Tibial nerve (tissue), 4 donors: Measurements from ENCODE around the gene OGFOD1. TPM values are rescaled to one million over a fixed set of nuclear protein-coding genes. Genes with fewer than 3 reads are reported as not detected.

Source experiments
- DNase-seq, 2 donors: peaks; one replicate each; pipeline ENCODE4 v3.0.0-alpha.2; 2019; ENCODE audit warnings: low spot score in 2 of 2
- H3K27ac ChIP-seq, 4 donors: fragments of 200-600 bp; sonication (generic) in 3 of 4; one replicate each; pipeline ENCODE4 v1.5.1; 2017 to 2019; ENCODE audit warnings: mild to moderate bottlenecking in 1 of 4
- H3K27me3 ChIP-seq, 2 donors: fragments of 200-600 bp; sonication (generic) in 1 of 2; one replicate each; pipeline versions ENCODE4 v1.5.1 to v1.6.0; 2017 to 2019
- H3K36me3 ChIP-seq, 3 donors: fragments of 200-600 bp; sonication (generic); one replicate each; pipeline ENCODE4 v1.5.1; 2018 to 2019
- H3K4me1 ChIP-seq, 4 donors: fragments of 200-600 bp; sonication (generic) in 3 of 4; one replicate each; pipeline ENCODE4 v1.5.1; 2017 to 2019
- H3K4me3 ChIP-seq, 4 donors: fragments of 200-600 bp; sonication (generic) in 3 of 4; one replicate each; pipeline ENCODE4 v1.5.1; 2017 to 2019; ENCODE audit warnings: mild to moderate bottlenecking in 1 of 4, moderate library complexity in 1 of 4
- H3K9me3 ChIP-seq, 4 donors: fragments of 200-600 bp; sonication (generic) in 3 of 4; one replicate each; pipeline ENCODE4 v1.5.1; 2017 to 2019
- EP300 ChIP-seq, 2 donors: sonication (generic); formaldehyde crosslinking; IDR thresholded peaks; one replicate each; pipeline ENCODE4 v1.6.1; 2017; ENCODE audit warnings: antibody characterized with exemption in 2 of 2, mild to moderate bottlenecking in 1 of 2
- POLR2A ChIP-seq, 2 donors: fragments of 450-650 bp; IDR thresholded peaks; one replicate each; pipeline ENCODE4 v1.6.1; 2017; ENCODE audit warnings: antibody characterized with exemption in 2 of 2, mild to moderate bottlenecking in 2 of 2, moderate library complexity in 2 of 2
- WGBS, 2 donors: methylation state at CpG; one replicate each; pipeline ENCODE4 v1.1.5; 2018; 5-methylcytosine and 5-hydroxymethylcytosine counted together
- total RNA-seq, 4 donors: library from RNA; depleted of rRNA; stranded (reverse); fragments of >200 nt; gene quantifications; one replicate each; pipeline ENCODE4 v1.1.0, GENCODE V29; 2016
- TF ChIP-seq, protein P1 (sequence below), 5 experiments: fragments of 200-600 bp in 3 of 5; fragments of 450-650 bp in 2 of 5; sonication (generic) in 3 of 5; IDR thresholded peaks; one replicate each; pipeline ENCODE4 v1.5.1; 2016 to 2019; ENCODE audit warnings: antibody characterized with exemption in 5 of 5, mild to moderate bottlenecking in 3 of 5, moderate library complexity in 2 of 5

The OGFOD1 gene
- total RNA-seq, 4 donors from 2014 or later, result 28.8 to 39.6 (median 35.6) TPM

DNA sequence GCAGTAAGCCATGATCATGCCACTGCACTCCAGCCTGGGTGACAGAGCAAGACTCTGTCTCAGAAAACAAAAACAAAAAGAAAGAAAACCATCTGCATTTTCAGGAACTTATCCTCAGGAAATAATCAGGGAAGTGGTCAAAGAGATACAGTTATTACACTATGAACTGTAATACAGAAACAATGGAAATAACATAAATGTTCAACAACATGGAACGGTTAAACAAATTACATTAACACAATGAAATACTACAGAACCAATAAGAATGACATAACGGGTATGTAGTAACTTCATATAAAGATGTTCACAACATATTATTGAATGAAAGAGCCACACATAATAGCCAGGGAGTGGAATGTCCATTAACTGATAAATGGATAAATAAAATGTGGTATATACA is 61.7 kb downstream of the OGFOD1 start:
- Histone ChIP-seq H3K4me1 (peaks cover 0 to 78% (median 7%) of the 10 kb centered on the region in 4 donors), H3K27ac (peak overlapping the region in 2 of 4 donors; percentile 97 to 98), H3K9me3 (no peaks in the 10 kb centered on the region), H3K27me3 (no peaks in the 10 kb centered on the region), H3K36me3 (peaks cover 3 to 48% (median 11%) of the 10 kb centered on the region in 3 donors), H3K4me3 (no peak overlapping the region)
- 84 to 88% methylated on average over 2 of the region's 2 CpGs for WGBS, 2 donors
- TF ChIP-seq EP300 (IDR thresholded peaks at IDR 0.05), result no peak
- TF ChIP-seq, protein P1, sequence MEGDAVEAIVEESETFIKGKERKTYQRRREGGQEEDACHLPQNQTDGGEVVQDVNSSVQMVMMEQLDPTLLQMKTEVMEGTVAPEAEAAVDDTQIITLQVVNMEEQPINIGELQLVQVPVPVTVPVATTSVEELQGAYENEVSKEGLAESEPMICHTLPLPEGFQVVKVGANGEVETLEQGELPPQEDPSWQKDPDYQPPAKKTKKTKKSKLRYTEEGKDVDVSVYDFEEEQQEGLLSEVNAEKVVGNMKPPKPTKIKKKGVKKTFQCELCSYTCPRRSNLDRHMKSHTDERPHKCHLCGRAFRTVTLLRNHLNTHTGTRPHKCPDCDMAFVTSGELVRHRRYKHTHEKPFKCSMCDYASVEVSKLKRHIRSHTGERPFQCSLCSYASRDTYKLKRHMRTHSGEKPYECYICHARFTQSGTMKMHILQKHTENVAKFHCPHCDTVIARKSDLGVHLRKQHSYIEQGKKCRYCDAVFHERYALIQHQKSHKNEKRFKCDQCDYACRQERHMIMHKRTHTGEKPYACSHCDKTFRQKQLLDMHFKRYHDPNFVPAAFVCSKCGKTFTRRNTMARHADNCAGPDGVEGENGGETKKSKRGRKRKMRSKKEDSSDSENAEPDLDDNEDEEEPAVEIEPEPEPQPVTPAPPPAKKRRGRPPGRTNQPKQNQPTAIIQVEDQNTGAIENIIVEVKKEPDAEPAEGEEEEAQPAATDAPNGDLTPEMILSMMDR (IDR thresholded peaks at IDR 0.05), result no peak
- no peak for TF ChIP-seq POLR2A (IDR thresholded peaks at IDR 0.05)
- DNase-seq, result no peak

DNA sequence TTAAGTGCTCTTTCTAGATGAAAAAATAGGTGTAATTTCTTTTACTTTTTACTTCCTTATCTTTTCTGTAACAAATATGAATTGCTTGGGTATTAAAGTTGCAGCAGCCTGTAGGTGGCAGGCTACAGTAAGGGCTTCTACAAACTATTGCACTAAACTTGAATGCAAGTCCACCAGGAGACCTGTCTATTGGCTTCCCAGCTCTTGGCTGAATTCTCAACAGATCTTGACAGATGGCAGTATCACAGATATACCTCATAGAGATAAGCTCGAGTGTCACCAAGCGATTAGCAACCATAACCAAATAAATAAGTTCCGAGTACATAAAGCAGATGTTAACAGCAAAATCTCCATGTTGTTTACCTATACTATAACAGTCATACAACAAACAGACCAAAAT is 62.6 kb downstream of the OGFOD1 start:
- no peak overlapping the region for H3K4me3 ChIP-seq
- WGBS, 2 donors, result 66 to 74% methylated on average over 3 of the region's 3 CpGs
- no peaks in the 10 kb centered on the region for H3K9me3 ChIP-seq
- H3K4me1 ChIP-seq, result peaks cover 0 to 78% (median 7%) of the 10 kb centered on the region in 4 donors
- TF ChIP-seq, protein P1 (IDR thresholded peaks at IDR 0.05), result peak; percentile 58 to 77 (median 64)
- no peak for TF ChIP-seq EP300 (IDR thresholded peaks at IDR 0.05)
- no peaks in the 10 kb centered on the region for H3K27me3 ChIP-seq
- DNase-seq, result peak in 1 of 2 donors; percentile 54
- H3K36me3 ChIP-seq, result peaks cover 3 to 40% (median 8%) of the 10 kb centered on the region in 3 donors
- H3K27ac ChIP-seq, result peak overlapping the region in 3 of 4 donors; percentile 40 to 98 (median 97)

DNA sequence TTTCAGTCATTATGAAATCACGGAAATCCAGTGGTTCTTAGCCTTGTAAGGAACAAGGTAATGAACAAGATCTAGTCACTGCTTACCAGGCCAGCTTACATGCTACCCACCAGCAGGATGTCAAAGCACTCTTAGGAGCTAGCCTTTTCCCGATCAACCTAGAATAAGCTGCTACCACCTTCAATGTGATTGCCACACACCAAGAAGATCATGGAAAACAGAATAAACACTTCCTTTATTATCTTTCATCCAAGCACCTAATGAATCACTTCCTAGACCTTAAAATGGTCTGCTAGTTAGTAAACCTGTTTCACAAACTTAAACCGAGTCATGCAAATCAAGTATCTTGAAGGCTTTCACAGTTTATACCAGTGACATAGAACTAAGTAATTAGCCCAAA is 63.5 kb downstream of the OGFOD1 start:
- Histone ChIP-seq H3K4me1 (peaks cover 0 to 78% (median 7%) of the 10 kb centered on the region in 4 donors), H3K36me3 (peaks cover 0 to 31% (median 0%) of the 10 kb centered on the region in 3 donors), H3K27ac (peak overlapping the region in 3 of 4 donors; percentile 88 to 98 (median 97)), H3K9me3 (no peaks in the 10 kb centered on the region), H3K27me3 (no peaks in the 10 kb centered on the region), H3K4me3 (no peak overlapping the region)
- DNase-seq, result no peak
- TF ChIP-seq POLR2A (IDR thresholded peaks at IDR 0.05) (no peak), EP300 (IDR thresholded peaks at IDR 0.05) (no peak)
- TF ChIP-seq, protein P1 (IDR thresholded peaks at IDR 0.05), result no peak
- WGBS, 2 donors, result 63 to 81% methylated on average over 3 of the region's 3 CpGs

DNA sequence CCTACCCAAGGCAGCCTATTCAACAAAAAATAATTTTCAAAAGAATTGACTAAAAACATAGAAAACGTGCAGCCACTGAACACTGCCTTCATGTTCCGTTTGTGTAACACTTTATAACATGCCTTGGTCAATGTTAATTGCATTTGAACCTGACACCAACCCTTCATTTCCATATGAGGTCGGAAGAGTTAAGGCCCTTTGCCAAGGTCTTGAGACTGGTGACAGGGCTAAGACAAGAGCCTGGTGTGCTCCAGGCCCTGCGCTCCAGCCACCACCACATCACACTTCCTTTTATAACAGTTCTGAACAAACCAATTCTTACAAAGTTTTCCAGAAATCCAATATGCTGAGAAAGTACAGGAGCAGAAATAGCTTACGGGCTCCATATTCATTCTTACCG is 64.3 kb downstream of the OGFOD1 start:
- Histone ChIP-seq H3K4me1 (peaks cover 0 to 77% (median 7%) of the 10 kb centered on the region in 4 donors), H3K27me3 (no peaks in the 10 kb centered on the region), H3K36me3 (peaks cover 0 to 23% (median 0%) of the 10 kb centered on the region in 3 donors), H3K4me3 (peak overlapping the region in 2 of 4 donors; percentile 10 to 95), H3K27ac (peak overlapping the region; percentile 17 to 98 (median 92)), H3K9me3 (no peaks in the 10 kb centered on the region)
- peak in 1 of 2 donors; percentile 10 for TF ChIP-seq POLR2A (IDR thresholded peaks at IDR 0.05)
- no peak for TF ChIP-seq EP300 (IDR thresholded peaks at IDR 0.05)
- TF ChIP-seq, protein P1 (IDR thresholded peaks at IDR 0.05), result no peak
- 43 to 44% methylated on average over 6 of the region's 6 CpGs for WGBS, 2 donors
- no peak for DNase-seq

DNA sequence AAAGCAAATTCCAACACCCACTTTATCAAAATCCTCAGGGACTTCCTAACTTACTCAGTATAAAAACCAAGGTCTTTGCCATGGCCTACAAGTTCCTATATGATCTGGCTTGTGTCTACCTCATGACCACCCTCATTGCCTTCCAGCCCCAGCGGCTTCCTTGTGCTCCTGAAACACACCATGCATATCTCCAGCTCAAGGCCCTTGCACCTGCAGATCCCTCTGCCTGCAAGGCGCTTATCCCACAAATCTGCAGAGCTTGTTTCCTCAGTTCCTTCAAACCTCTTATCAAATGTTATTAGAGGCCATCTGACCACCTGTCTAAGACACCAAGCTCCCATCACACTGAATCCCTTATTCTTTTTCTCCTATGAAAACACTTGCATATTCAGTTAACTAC is 65.9 kb downstream of the OGFOD1 start:
- DNase-seq, result no peak
- peak overlapping the region in 2 of 4 donors; percentile 11 to 95 for H3K4me3 ChIP-seq
- H3K9me3 ChIP-seq, result no peaks in the 10 kb centered on the region
- H3K27me3 ChIP-seq, result no peaks in the 10 kb centered on the region
- TF ChIP-seq, protein P1 (IDR thresholded peaks at IDR 0.05), result no peak
- TF ChIP-seq POLR2A (IDR thresholded peaks at IDR 0.05), result no peak
- no peak for TF ChIP-seq EP300 (IDR thresholded peaks at IDR 0.05)
- peaks cover 0 to 69% (median 7%) of the 10 kb centered on the region in 4 donors for H3K4me1 ChIP-seq
- H3K27ac ChIP-seq, result peak overlapping the region; percentile 11 to 98 (median 92)
- 89 to 93% methylated on average over 2 of the region's 2 CpGs for WGBS, 2 donors
- peaks cover 0 to 8% (median 0%) of the 10 kb centered on the region in 3 donors for H3K36me3 ChIP-seq
